NCI-H526 treated with DMSO at 0.1 percent for 48 hours (cell line): ENCODE results near the gene ZFP36L1.

ENCODE experiments used
- DNase-seq: peaks from one replicate; lab custom pipeline; 2025; lab: John Stamatoyannopoulos, UW

ZFP36L1 gene

GRCh38 chr14:68795597-68796417 lies 2.9 kb upstream of the ZFP36L1 start:
- DNase-seq = peak; percentile 42

- DNase-seq = no peak
These were observed 2.2 kb upstream of the ZFP36L1 start for GRCh38 chr14:68794851-68795596.

GRCh38 chr14:68794130-68794850 lies 1.4 kb upstream of the ZFP36L1 start:
- DNase-seq = no peak

- no peak for DNase-seq
These were observed 865 bp upstream of the ZFP36L1 start for GRCh38 chr14:68793734-68794129.

- no peak for DNase-seq
These were observed 239 bp downstream of the ZFP36L1 start for GRCh38 chr14:68792678-68792978.

GRCh38 chr14:68791902-68792677 lies 777 bp downstream of the ZFP36L1 start:
- DNase-seq = no peak

- DNase-seq = no peak
These were observed 1.6 kb downstream of the ZFP36L1 start for GRCh38 chr14:68791078-68791901.

GRCh38 chr14:68790644-68791077 lies 2.2 kb downstream of the ZFP36L1 start:
- no peak for DNase-seq

- DNase-seq = no peak
These were observed 2.8 kb downstream of the ZFP36L1 start for GRCh38 chr14:68789821-68790643.

- DNase-seq = peak; percentile 72
These were observed 3.7 kb downstream of the ZFP36L1 start for GRCh38 chr14:68788996-68789820.

- DNase-seq = no peak
These were observed 4.4 kb downstream of the ZFP36L1 start for GRCh38 chr14:68788275-68788995.

- no peak for DNase-seq
These were observed 5.5 kb downstream of the ZFP36L1 start for GRCh38 chr14:68787092-68787992.

- no peak for DNase-seq
These were observed 6.3 kb downstream of the ZFP36L1 start for GRCh38 chr14:68786491-68787091.

GRCh38 chr14:68785534-68786490 lies 7.1 kb downstream of the ZFP36L1 start:
- DNase-seq = no peak

GRCh38 chr14:68784978-68785533 lies 7.8 kb downstream of the ZFP36L1 start:
- no peak for DNase-seq
